Brain microvascular endothelial cell (primary cell): Measurements from ENCODE around the gene NOTO.

Experiments used
- DNase-seq: peaks from one replicate; pipeline ENCODE4 v3.0.0-alpha.2; 2020
- H3K27ac ChIP-seq: fragments of 250-450 bp; sonication (Bioruptor Pico); 2 replicates; pipeline ENCODE4 v1.5.1; 2020; ENCODE audit warnings: mild to moderate bottlenecking, moderate library complexity
- H3K27me3 ChIP-seq: fragments of 250-450 bp; sonication (Bioruptor Pico); replicated peaks from 2 replicates; pipeline ENCODE4 v1.5.1; 2020; ENCODE audit warnings: mild to moderate bottlenecking
- H3K36me3 ChIP-seq: fragments of 250-450 bp; sonication (Bioruptor Pico); replicated peaks from 2 replicates; pipeline ENCODE4 v1.5.1; 2020; ENCODE audit warnings: mild to moderate bottlenecking
- H3K4me3 ChIP-seq: 2 replicates; pipeline ENCODE4 v1.5.1; 2011; ENCODE audit warnings: low read depth, mild to moderate bottlenecking, control low read depth, low read length, moderate library complexity
- in situ Hi-C: cut with HindIII; loops from 2 replicates; pipeline ENCODE4 v1.10.0; 2017; ENCODE audit warnings: low sequenced_read_pairs, low pct_ligation_motif_present
- TF ChIP-seq, protein P1 (sequence below): IDR thresholded peaks from 2 replicates; pipeline ENCODE4 v1.5.1; 2011; ENCODE audit warnings: low read depth, mild to moderate bottlenecking, moderate library complexity, low read length, control low read depth, inconsistent platforms; ENCODE audit errors: missing control alignments

The NOTO gene

DNA sequence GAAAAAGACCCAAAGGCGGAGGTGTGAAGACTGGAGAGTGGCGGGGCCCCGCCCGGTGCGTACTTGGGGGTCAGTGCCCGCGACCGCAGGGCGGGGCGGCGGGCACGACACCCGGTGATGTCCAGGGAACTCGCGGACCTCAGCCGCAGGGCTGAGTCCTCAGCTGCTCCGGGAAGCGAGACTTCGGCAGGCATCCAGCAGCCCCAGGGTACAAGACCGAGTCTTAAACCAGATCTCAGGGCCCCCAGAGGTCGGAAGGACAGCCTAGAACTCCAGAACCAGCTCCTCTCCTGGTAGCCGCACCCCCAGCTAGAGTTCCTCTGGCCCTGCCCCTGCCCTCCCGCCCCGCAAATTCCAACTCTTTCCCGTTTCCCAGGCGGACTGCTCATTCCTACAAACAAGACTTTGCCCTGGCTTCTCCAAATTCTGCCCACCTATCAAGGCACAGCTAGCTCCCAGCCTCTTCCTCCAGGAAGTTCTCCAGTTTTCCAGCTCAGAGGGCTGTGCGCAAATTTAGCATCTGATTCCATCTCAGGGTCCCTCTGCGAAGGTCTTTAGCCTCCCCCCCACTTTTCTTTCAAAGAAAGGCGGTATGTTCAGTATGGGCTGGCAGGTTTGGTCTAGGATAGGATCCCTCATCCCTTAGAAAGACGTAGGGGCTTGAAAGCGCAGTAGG lies 26.0 kb upstream of the NOTO start:
- TF ChIP-seq, protein P1, sequence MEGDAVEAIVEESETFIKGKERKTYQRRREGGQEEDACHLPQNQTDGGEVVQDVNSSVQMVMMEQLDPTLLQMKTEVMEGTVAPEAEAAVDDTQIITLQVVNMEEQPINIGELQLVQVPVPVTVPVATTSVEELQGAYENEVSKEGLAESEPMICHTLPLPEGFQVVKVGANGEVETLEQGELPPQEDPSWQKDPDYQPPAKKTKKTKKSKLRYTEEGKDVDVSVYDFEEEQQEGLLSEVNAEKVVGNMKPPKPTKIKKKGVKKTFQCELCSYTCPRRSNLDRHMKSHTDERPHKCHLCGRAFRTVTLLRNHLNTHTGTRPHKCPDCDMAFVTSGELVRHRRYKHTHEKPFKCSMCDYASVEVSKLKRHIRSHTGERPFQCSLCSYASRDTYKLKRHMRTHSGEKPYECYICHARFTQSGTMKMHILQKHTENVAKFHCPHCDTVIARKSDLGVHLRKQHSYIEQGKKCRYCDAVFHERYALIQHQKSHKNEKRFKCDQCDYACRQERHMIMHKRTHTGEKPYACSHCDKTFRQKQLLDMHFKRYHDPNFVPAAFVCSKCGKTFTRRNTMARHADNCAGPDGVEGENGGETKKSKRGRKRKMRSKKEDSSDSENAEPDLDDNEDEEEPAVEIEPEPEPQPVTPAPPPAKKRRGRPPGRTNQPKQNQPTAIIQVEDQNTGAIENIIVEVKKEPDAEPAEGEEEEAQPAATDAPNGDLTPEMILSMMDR = no peak
- Histone ChIP-seq H3K27me3 (peaks cover 12% of the 10 kb centered on the region), H3K27ac (no peak overlapping the region), H3K4me3 (peak overlapping the region; percentile 42), H3K36me3 (no peaks in the 10 kb centered on the region)
- in situ Hi-C loops = no loop called here
- no peak for DNase-seq

DNA sequence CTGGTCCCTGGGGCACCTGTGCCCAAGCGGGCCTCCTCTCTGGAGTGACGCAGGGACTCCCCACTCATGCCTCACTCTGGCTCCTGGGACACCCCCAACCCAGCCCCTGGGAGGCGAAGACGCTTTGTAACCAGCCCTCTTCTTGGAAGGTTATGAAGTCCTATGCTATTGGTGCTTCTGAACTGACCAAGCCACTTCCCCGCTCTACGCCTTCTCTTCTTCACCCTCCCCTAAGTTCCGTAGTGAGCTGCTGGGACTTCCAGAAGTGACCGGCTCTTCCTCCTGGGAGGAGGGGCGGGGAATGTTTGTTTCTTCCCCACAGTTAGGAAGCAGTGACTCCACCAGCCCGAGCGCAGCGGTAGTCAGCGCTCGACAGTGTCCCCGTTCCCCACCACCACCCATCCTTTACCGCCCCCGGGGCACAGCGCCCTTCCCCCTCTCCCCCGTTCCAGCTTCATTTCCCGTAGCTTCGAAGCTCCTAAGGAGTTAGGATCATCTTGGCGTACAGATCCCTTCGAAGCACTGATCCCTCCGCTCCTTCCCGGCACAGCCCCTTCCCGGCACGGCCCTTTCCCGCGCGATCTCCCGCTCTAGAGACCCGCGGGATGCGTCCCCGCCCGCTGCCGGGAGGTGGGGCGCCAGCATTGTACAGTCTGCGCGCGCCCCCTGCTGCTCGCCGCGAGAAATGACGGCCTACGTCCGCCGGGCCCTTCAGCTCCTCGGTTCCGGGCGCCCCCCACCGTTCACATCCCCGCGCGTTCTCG lies 25.3 kb upstream of the NOTO start:
- in situ Hi-C loops = no loop called here

DNA sequence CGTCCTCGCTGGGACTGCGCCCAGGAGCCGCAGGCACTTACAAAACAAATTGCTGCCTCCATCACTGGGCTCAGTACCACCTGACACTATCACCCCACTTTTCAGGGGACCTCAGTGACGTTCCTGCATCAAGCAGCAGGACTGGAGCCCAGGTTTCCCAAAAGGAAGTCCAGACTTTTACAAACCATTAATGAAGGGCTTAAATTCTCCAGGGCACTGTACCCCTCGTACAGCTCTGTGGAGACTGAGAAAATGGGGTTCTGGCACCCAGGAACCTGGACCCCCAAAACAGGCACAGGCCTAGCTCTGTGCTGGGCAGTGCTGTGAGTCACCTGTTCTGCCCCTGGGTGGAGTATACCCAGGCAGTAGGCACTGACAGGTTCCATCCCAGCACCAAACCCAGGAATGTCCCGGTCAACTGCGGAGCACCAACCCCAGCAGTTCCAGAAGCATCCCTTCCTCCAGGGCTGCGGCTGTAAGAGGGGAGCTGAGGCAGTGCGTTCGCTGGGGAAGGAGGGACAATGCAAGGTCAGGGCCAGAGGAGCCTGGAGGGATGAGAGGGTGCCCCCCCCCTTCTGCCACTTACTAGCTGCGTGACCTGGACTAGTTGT lies 24.6 kb upstream of the NOTO start:
- in situ Hi-C loops = no loop called here
- DNase-seq = no peak
- Histone ChIP-seq H3K36me3 (no peaks in the 10 kb centered on the region), H3K27ac (no peak overlapping the region), H3K4me3 (no peak overlapping the region), H3K27me3 (peaks cover 12% of the 10 kb centered on the region)
- TF ChIP-seq, protein P1 = no peak

More for the DNA sequence above, 25.3 kb upstream of the NOTO start:
- H3K4me3 ChIP-seq = peak overlapping the region; percentile 61
- H3K36me3 ChIP-seq = no peaks in the 10 kb centered on the region
- peak; percentile 76 for DNase-seq
- no peak overlapping the region for H3K27ac ChIP-seq
- TF ChIP-seq, protein P1 = peak; percentile 86
- H3K27me3 ChIP-seq = peaks cover 12% of the 10 kb centered on the region

DNA sequence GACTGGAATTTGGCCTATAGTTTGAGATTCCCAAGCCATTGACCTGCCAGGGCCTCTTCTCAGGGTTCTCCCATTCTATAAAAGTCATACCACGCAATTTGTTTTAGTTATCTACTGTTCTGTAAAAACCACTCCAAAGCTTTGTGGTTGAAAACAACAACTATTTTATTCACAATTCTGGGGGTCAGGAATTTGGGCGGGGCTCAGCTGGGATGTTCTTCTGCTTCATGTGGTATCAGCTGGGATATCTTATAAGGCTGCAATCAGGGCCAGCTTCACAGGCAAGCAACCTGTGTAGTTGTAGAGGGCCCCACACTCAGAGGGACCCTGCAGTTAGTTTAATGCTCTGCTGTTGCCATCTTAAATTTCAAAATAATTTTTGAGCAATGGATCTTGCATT lies 16.4 kb upstream of the NOTO start:
- in situ Hi-C loops = no loop called here
- H3K27me3 ChIP-seq = peaks cover 2% of the 10 kb centered on the region
- DNase-seq = no peak
- TF ChIP-seq, protein P1 = no peak
- H3K36me3 ChIP-seq = no peaks in the 10 kb centered on the region
- H3K27ac ChIP-seq = no peak overlapping the region
- H3K4me3 ChIP-seq = no peak overlapping the region

DNA sequence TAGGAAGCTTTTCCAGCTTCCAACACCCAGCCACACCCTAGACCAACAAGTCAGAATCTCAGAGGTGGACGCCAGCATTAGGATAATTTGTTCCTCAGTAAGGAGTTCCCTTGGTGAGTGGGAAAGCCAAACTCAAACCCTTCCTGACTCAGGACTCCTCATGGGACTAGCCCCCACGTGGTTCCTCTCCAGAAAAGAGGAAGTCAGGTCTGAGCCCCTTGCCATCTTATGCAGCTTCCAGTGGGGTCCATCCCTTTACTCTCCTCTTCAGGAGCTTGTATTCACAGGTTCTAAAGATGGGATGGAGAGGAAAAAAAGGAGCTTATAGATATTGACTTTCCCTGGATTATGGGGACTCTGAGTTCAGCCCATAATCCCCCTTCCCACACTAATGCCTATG lies 14.8 kb upstream of the NOTO start:
- TF ChIP-seq, protein P1 = no peak
- Histone ChIP-seq H3K27ac (no peak overlapping the region), H3K27me3 (peaks cover 2% of the 10 kb centered on the region), H3K4me3 (no peak overlapping the region), H3K36me3 (no peaks in the 10 kb centered on the region)
- DNase-seq = no peak
- in situ Hi-C loops = no loop called here
